Gastroesophageal sphincter (tissue), 4 donors: ENCODE results near the gene PTGDS. TPM values are rescaled to one million over a fixed set of nuclear protein-coding genes. Genes with fewer than 3 reads are reported as not detected.

Source experiments
- ATAC-seq: fragments of 150-250 bp; one replicate; pipeline ENCODE4 v1.9.1; 2016; ENCODE audit warnings: mild to moderate bottlenecking, moderate library complexity
- H3K27ac ChIP-seq, 4 donors: fragments of 200-600 bp; sonication (generic) in 3 of 4; 1 replicate in 3 of 4; 2 replicates in 1 of 4; pipeline ENCODE4 v1.5.1; 2016 to 2019
- H3K27me3 ChIP-seq: fragments of 200-600 bp; sonication (generic); one replicate; pipeline ENCODE4 v1.5.1; 2019
- H3K36me3 ChIP-seq, 2 donors: fragments of 200-600 bp; sonication (generic); one replicate each; pipeline ENCODE4 v1.5.1; 2019; ENCODE audit warnings: control low read depth in 1 of 2
- H3K4me1 ChIP-seq, 3 donors: fragments of 200-600 bp; sonication (generic); 1 replicate in 2 of 3; 2 replicates in 1 of 3; pipeline ENCODE4 v1.5.1; 2016 to 2019; ENCODE audit warnings: control low read depth in 2 of 3
- H3K4me3 ChIP-seq, 2 donors: fragments of 200-600 bp; sonication (generic); one replicate each; pipeline ENCODE4 v1.5.1; 2019; ENCODE audit warnings: mild to moderate bottlenecking in 1 of 2, moderate library complexity in 1 of 2
- H3K9me3 ChIP-seq, 3 donors: fragments of 200-600 bp; sonication (generic); one replicate each; pipeline ENCODE4 v1.5.1; 2017 to 2019; ENCODE audit warnings: control low read depth in 2 of 3
- EP300 ChIP-seq: sonication (generic); formaldehyde crosslinking; IDR thresholded peaks from one replicate; pipeline ENCODE4 v1.6.1; 2017; ENCODE audit warnings: antibody characterized with exemption, mild to moderate bottlenecking
- POLR2A ChIP-seq, 2 donors: fragments of 450-650 bp; IDR thresholded peaks; one replicate each; pipeline ENCODE4 v1.6.1; 2017; ENCODE audit warnings: antibody characterized with exemption in 2 of 2, mild to moderate bottlenecking in 2 of 2, moderate library complexity in 1 of 2
- POLR2AphosphoS5 ChIP-seq: sonication (generic); formaldehyde crosslinking; IDR thresholded peaks from one replicate; pipeline ENCODE4 v1.6.1; 2017; ENCODE audit warnings: antibody characterized with exemption
- WGBS, 2 donors: methylation state at CpG; one replicate each; pipeline ENCODE4 v1.1.5; 2018; ENCODE audit warnings: low coverage in 1 of 2; 5-methylcytosine and 5-hydroxymethylcytosine counted together
- total RNA-seq, 4 donors: library from RNA; depleted of rRNA; stranded (reverse); fragments of >200 nt; gene quantifications; one replicate each; pipeline ENCODE4 v1.1.0, GENCODE V29; 2016
- TF ChIP-seq, protein P1 (sequence below), 4 experiments: fragments of 200-600 bp in 2 of 4; fragments of 450-650 bp in 2 of 4; sonication (generic) in 1 of 4; IDR thresholded peaks; one replicate each; pipeline ENCODE4 v1.5.1; 2017 to 2019; ENCODE audit warnings: antibody characterized with exemption in 4 of 4, mild to moderate bottlenecking in 2 of 4, moderate library complexity in 2 of 4

PTGDS gene
- total RNA-seq, 4 donors from 2014 or later: 7.4 to 132 (median 29.7) TPM

DNA sequence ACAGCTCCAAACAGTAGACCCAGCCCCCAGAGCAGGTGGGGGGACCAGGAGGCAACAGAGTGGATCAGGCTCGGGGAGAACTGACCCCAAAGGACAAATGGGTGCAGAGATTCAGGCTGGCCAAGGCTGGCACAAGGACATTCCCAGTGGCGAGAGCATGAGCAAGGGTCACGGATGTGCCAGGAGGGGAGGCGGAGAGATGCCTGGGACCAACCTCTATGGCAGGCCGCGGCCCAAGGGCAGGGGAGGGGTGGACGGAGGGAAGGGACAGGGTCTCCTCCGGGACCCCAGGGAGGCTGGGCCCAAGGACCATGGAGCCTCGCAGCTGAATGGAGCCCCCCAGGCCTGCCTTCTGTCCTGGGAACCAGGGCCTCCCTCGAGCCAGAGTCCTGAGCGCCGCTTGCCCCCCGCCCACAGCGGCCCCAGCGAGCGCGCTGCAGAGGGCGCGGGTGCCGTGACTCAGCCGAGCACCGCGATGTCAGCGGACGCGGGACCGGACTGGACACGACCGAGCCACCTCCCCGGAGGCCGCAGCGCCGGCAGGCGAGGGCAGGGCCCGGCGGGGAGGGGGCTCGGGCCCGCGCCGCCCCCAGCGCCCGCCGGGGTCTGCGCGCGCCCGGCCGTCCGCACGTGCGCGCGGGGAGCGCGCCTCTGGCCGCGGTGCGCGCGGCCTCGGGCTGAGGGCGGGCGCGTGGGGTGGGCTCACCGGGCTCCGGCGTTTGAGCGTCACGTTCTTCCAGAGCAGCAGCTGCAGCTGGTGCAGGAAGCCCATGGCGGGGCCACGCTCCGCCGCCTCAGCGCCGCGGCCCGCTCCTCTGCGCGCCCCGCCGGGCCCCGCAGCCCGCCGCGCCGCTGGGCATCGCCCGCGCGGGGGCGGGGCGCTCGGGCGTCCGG lies 50.3 kb downstream of the PTGDS start, which contains the start of gene ABCA2:
ABCA2 (minus strand) TSS at position 869 of the 894 bp plus-strand sequence; CDS start at position 772, 97 bp downstream.
- peak; percentile 40 for ATAC-seq
- TF ChIP-seq EP300: no peak
- TF ChIP-seq, protein P1, sequence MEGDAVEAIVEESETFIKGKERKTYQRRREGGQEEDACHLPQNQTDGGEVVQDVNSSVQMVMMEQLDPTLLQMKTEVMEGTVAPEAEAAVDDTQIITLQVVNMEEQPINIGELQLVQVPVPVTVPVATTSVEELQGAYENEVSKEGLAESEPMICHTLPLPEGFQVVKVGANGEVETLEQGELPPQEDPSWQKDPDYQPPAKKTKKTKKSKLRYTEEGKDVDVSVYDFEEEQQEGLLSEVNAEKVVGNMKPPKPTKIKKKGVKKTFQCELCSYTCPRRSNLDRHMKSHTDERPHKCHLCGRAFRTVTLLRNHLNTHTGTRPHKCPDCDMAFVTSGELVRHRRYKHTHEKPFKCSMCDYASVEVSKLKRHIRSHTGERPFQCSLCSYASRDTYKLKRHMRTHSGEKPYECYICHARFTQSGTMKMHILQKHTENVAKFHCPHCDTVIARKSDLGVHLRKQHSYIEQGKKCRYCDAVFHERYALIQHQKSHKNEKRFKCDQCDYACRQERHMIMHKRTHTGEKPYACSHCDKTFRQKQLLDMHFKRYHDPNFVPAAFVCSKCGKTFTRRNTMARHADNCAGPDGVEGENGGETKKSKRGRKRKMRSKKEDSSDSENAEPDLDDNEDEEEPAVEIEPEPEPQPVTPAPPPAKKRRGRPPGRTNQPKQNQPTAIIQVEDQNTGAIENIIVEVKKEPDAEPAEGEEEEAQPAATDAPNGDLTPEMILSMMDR (IDR thresholded peaks at IDR 0.05): no peak
- Histone ChIP-seq H3K27me3 (no peaks in the 10 kb centered on the region), H3K4me1 (peaks cover 0 to 44% (median 22%) of the 10 kb centered on the region in 3 donors), H3K9me3 (no peaks in the 10 kb centered on the region), H3K36me3 (no peaks in the 10 kb centered on the region), H3K27ac (peak within 1 kb of the TSS in 3 of 4 donors; percentile 63 to 76 (median 68)), H3K4me3 (peak within 1 kb of the TSS; percentile 48 to 67)
- WGBS, 2 donors: 41% methylated on average over 7 of the region's 95 CpGs; no CpG with 5 or more reads in 1 of the 2 donors

DNA sequence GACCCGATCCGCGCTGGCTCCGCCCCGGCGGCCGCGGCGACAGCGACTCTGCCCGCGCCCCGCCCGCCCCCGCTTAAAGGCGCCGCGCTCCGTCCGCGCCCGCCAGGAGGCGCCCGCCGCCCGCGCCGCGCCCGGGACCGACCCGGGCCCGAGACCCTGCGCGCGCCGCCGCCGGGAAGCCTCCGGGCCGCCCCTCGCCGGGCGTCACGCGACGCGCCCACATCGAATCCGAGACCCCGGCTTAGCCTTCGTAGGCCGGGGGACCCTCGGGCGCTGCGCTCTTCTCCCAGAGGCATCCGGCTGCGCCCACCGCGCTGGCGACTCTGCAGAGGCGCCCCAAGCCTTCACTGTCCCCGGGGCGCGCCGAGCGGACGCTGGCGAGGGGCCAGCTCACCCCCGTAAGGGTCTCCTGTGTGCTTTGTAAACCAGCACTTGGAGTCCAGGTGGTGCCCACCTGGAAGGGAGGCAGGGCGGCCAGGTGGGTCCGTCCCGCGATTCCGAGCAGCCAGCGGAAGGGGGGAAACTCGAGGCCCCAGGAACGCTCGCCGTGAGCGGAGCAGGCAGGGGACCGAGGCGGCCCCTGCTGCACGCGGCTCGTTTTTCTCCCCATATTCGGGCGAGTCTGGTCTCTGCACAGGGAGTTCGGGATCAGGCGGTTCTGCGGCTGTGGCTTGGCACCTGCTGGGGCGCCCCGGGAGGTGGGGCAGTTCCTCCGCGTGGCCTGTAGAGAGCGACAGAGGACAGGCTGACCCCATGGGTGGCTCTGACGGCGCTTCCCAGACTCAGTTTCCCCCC lies 51.2 kb downstream of the PTGDS start:
- peak overlapping the region in 3 of 4 donors; percentile 63 to 76 (median 68) for H3K27ac ChIP-seq
- WGBS, 2 donors: 0% methylated on average over 1 of the region's 98 CpGs; no CpG with 5 or more reads in 1 of the 2 donors

DNA sequence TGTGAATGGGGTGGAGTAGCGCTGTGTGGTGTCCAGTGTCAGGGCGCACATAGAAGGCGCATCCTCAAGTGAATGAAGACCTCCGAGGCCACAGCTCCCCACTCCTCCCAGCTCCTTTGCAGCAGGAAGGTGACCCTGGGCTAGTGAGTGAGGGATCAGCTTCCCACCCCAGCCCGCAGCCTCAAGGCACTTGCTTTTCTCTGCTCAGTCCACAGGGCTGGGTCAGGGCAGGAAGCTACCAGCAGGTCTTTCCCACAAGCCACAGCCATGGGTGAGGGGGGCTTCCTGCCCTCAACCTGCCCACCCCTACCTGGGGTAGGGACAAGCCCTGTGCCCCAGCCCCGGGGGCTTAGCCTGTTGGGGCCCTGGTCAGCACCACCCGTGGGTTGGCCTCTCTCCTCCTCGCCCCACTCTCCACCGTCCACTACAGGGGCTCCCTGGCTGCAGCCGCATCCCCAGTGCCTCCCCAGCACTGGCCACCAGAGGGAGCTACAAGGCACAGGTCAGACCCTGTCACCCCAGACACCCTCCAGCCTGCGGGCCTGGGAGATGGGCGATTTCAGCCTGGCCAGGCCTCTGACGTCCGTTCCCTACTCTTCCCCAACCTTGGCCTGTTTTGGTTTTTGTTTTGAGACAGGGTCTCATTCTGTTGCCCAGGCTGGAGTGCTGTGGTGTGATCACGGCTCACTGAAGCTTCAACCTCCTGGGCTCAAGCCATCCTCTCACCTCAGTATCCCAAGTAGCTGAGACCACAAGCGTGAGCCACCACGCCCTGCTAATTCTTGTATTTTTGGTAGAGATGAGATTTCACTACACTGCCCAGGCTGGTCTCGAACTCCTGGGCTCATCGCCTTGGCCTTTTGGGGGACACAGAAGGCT lies 52.0 kb downstream of the PTGDS start:
- H3K27ac ChIP-seq: peak overlapping the region in 2 of 4 donors; percentile 68 to 76
- peaks cover 1% of the 10 kb centered on the region for H3K27me3 ChIP-seq
- H3K4me3 ChIP-seq: peak overlapping the region in 1 of 2 donors; percentile 67
- H3K36me3 ChIP-seq: no peaks in the 10 kb centered on the region
- no peaks in the 10 kb centered on the region for H3K9me3 ChIP-seq
- peak; percentile 57 for ATAC-seq
- peaks cover 0 to 44% (median 22%) of the 10 kb centered on the region in 3 donors for H3K4me1 ChIP-seq
- 6% methylated on average over 6 of the region's 19 CpGs; no CpG with 5 or more reads in 1 of the 2 donors for WGBS, 2 donors
- no peak for TF ChIP-seq POLR2A (IDR thresholded peaks at IDR 0.05)
- TF ChIP-seq, protein P1 (IDR thresholded peaks at IDR 0.05): peak in 3 of 4 experiments; percentile 74 to 89 (median 84)

More for the DNA sequence above, 51.2 kb downstream of the PTGDS start:
- H3K4me1 ChIP-seq: peaks cover 0 to 44% (median 22%) of the 10 kb centered on the region in 3 donors
- no peaks in the 10 kb centered on the region for H3K9me3 ChIP-seq
- no peaks in the 10 kb centered on the region for H3K36me3 ChIP-seq
- peak overlapping the region; percentile 48 to 67 for H3K4me3 ChIP-seq
- no peaks in the 10 kb centered on the region for H3K27me3 ChIP-seq
- ATAC-seq: peak; percentile 72
- TF ChIP-seq, protein P1 (IDR thresholded peaks at IDR 0.05): peak in 3 of 4 experiments; percentile 18 to 46 (median 26)
- no peak for TF ChIP-seq EP300

DNA sequence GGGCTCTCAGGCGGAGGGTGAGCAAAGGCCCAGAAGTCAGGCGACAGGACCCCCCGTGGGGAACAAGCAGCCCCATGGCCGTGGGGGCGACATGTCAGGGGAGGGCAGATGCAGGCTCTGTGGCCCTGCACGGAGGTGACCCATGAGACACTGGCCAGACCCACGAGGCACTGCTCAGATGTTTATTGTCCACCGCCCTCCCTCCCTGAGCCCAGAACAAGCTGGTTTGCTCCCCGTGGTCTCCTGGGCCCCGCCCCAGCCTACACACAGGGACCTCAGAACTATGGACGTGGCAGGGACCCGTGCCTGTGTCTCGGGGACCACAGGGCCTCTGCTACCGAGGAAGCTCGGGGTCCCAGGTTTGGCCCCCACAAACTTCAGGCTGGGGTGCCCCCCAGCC lies 52.7 kb downstream of the PTGDS start:
- no peak for ATAC-seq
- H3K36me3 ChIP-seq: no peaks in the 10 kb centered on the region
- no peak for TF ChIP-seq POLR2A (IDR thresholded peaks at IDR 0.05)
- TF ChIP-seq, protein P1 (IDR thresholded peaks at IDR 0.05): no peak
- no peak for TF ChIP-seq EP300
- no peak for TF ChIP-seq POLR2AphosphoS5
- no peak overlapping the region for H3K27ac ChIP-seq
- no peaks in the 10 kb centered on the region for H3K9me3 ChIP-seq
- H3K4me3 ChIP-seq: no peak overlapping the region
- 80% methylated on average over 1 of the region's 15 CpGs; no CpG with 5 or more reads in 1 of the 2 donors for WGBS, 2 donors
- peaks cover 0 to 51% (median 29%) of the 10 kb centered on the region in 3 donors for H3K4me1 ChIP-seq
- H3K27me3 ChIP-seq: peaks cover 8% of the 10 kb centered on the region
